Testis (tissue), 3 donors: ENCODE data around the gene SLC16A2. TPM values are rescaled to one million over a fixed set of nuclear protein-coding genes. Genes with fewer than 3 reads are reported as not detected.

Experiments used
- DNase-seq: peaks from one replicate; pipeline ENCODE4 v3.0.0-alpha.2; 2019
- H3K27ac ChIP-seq, 2 donors: fragments of 200-600 bp; sonication (generic); one replicate each; pipeline ENCODE4 v1.5.1; 2019
- H3K27me3 ChIP-seq: fragments of 200-600 bp; sonication (generic); one replicate; pipeline ENCODE4 v1.5.1; 2019
- H3K36me3 ChIP-seq: fragments of 200-600 bp; sonication (generic); one replicate; pipeline ENCODE4 v1.5.1; 2017; ENCODE audit warnings: low read depth; ENCODE audit errors: missing control alignments
- H3K4me1 ChIP-seq: fragments of 200-600 bp; sonication (generic); one replicate; pipeline ENCODE4 v1.5.1; 2019
- H3K4me3 ChIP-seq, 2 donors: fragments of 200-600 bp; sonication (generic); one replicate each; pipeline ENCODE4 v1.5.1; 2017 to 2019
- H3K9me3 ChIP-seq: fragments of 200-600 bp; sonication (generic); one replicate; pipeline ENCODE4 v1.5.1; 2017
- CTCF ChIP-seq, 3 experiments: fragments of 450-650 bp in 2 of 3; fragments of 200-600 bp in 1 of 3; sonication (generic) in 1 of 3; IDR thresholded peaks; one replicate each; pipeline ENCODE4 v1.5.1; 2016 to 2019; ENCODE audit warnings: antibody characterized with exemption in 3 of 3, mild to moderate bottlenecking in 2 of 3, moderate library complexity in 1 of 3
- POLR2A ChIP-seq: fragments of 450-650 bp; IDR thresholded peaks from one replicate; pipeline ENCODE4 v1.6.1; 2017; ENCODE audit warnings: antibody characterized with exemption, mild to moderate bottlenecking, moderate library complexity
- WGBS, 2 donors: methylation state at CpG; one replicate each; pipeline ENCODE4 v1.1.5; 2018; 5-methylcytosine and 5-hydroxymethylcytosine counted together
- intact Hi-C: fragments of 100-400 bp; cut with DNase I; formaldehyde crosslinking; loops from one replicate; pipeline ENCODE4 v1.15.1; 2023; ENCODE audit warnings: low total_unique reads
- polyA plus RNA-seq: library from polyadenylated mRNA; stranded (reverse); fragments of 350-450 nt; fragmentation: Illumina TruSeq; extraction: RNeasy Lipid Tissue Mini Kit (QIAGEN cat#74804); gene quantifications from one replicate; pipeline ENCODE4 v1.2.3, GENCODE V29; 2014; ENCODE audit warnings: low read depth, low replicate concordance; ENCODE audit not compliant: insufficient read depth
- total RNA-seq, 2 donors: library from RNA; depleted of rRNA; stranded (reverse); fragments of >200 nt; gene quantifications; one replicate each; pipeline ENCODE4 v1.2.3, GENCODE V29; 2016

SLC16A2 gene
- total and polyA plus RNA-seq, 3 donors from 2014 or later = 2.6 to 6.7 (median 3.2) TPM

DNA sequence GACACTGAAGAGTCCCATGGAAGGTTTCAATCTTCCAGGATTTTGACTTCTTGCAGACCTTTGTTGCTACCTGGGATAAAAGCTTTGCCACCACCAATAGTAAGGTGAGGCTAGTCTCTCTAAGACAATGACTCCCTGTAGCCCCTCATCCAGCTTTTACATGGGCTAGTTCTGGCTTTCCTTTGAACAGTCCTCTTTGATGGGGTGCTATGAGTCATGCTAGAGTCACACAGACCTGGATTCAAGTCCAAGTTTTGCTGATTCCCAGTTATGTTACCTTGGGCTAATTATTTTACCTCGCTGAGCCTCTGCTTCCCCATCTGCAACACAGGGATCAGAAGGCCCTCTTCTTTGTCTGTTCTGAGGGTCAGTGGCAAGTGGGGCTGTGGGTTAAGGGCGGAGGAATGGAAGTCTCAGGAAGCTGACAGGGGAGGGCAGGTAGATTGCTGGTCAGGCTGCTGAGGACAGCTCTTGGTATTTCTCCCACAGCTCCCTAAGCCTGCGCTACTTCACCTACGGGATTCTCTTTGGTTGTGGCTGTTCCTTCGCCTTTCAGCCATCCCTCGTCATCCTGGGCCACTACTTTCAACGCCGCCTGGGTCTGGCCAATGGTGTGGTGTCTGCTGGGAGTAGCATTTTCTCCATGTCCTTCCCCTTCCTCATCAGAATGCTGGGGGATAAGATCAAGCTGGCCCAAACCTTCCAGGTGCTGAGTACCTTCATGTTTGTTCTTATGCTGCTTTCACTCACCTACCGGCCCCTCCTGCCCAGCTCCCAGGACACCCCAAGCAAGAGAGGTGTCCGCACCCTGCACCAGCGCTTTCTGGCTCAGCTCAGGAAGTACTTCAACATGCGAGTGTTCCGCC lies 102.8 kb downstream of the SLC16A2 start:
- intact Hi-C loops = no loop called here

DNA sequence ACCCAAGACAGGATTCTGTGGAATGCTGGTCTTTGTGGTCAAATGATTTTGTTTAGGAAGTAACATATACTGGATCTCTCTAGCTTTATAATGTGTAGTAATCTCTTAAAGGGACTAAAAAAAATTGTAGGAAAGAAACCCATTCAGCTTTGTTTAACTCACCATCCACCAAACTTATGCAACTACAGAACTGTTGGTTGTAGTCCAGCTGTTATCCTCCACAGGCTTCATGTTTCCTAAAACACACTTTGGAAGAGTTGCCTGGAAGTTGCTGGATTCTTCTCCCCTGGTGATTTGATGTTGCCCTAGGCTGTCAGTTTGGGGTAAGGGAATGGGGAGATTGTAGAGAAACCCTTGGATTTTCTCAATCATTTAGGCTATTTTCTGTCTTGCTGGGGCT lies 103.8 kb downstream of the SLC16A2 start:
- Histone ChIP-seq H3K4me1 (no peaks in the 10 kb centered on the region), H3K27me3 (no peaks in the 10 kb centered on the region), H3K27ac (no peak overlapping the region), H3K9me3 (no peaks in the 10 kb centered on the region), H3K36me3 (no peaks in the 10 kb centered on the region), H3K4me3 (no peak overlapping the region)
- intact Hi-C loops = no loop called here
- DNase-seq = no peak
- TF ChIP-seq CTCF (IDR thresholded peaks at IDR 0.05) (no peak), POLR2A (no peak)

More for the DNA sequence above, 102.8 kb downstream of the SLC16A2 start:
- no peak for DNase-seq
- no peaks in the 10 kb centered on the region for H3K27me3 ChIP-seq
- no peak overlapping the region for H3K4me3 ChIP-seq
- no peaks in the 10 kb centered on the region for H3K36me3 ChIP-seq
- no peaks in the 10 kb centered on the region for H3K4me1 ChIP-seq
- no peak overlapping the region for H3K27ac ChIP-seq
- TF ChIP-seq CTCF (IDR thresholded peaks at IDR 0.05) (no peak), POLR2A (no peak)
- WGBS, 2 donors = 95 to 96% methylated on average over 10 to 13 of the region's 13 CpGs
- no peaks in the 10 kb centered on the region for H3K9me3 ChIP-seq

- H3K4me3 ChIP-seq = no peak overlapping the region
- no peaks in the 10 kb centered on the region for H3K36me3 ChIP-seq
- H3K9me3 ChIP-seq = no peaks in the 10 kb centered on the region
- no peaks in the 10 kb centered on the region for H3K27me3 ChIP-seq
- DNase-seq = no peak
- intact Hi-C loops = no loop called here
- H3K4me1 ChIP-seq = no peaks in the 10 kb centered on the region
- no peak overlapping the region for H3K27ac ChIP-seq
- TF ChIP-seq CTCF (IDR thresholded peaks at IDR 0.05) (no peak), POLR2A (no peak)
- 50% methylated on average over 1 of the region's 1 CpG; no CpG with 5 or more reads in 1 of the 2 donors for WGBS, 2 donors
These were observed 105.5 kb downstream of the SLC16A2 start for GRCh38 chrX:74526764-74527163.

GRCh38 chrX:74527350-74527749 lies 106.1 kb downstream of the SLC16A2 start:
- DNase-seq = no peak
- intact Hi-C loops = no loop called here
- Histone ChIP-seq H3K36me3 (no peaks in the 10 kb centered on the region), H3K27me3 (no peaks in the 10 kb centered on the region), H3K27ac (no peak overlapping the region), H3K4me1 (no peaks in the 10 kb centered on the region), H3K4me3 (no peak overlapping the region), H3K9me3 (no peaks in the 10 kb centered on the region)
- WGBS, 2 donors = 45 to 51% methylated on average over 3 to 4 of the region's 4 CpGs
- TF ChIP-seq POLR2A = no peak
- TF ChIP-seq CTCF (IDR thresholded peaks at IDR 0.05) = no peak

DNA sequence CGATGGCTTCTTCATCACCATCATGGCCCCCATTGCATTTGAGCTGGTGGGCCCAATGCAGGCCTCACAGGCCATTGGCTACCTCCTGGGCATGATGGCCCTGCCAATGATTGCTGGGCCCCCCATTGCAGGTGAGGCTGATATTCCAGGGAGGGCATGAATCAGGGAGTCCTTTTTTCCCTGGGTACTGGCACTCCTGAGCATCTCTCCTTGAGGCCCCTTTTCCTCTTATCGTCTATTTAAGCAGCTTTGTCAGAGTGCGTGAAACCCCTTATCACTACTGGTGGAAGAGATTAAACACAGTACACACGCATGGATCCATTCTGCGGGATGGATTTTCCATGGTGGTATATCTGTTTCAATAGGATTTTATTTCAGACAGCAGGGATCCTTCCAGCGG lies 108.0 kb downstream of the SLC16A2 start:
- H3K27me3 ChIP-seq = no peaks in the 10 kb centered on the region
- H3K9me3 ChIP-seq = no peaks in the 10 kb centered on the region
- H3K4me1 ChIP-seq = no peaks in the 10 kb centered on the region
- no peaks in the 10 kb centered on the region for H3K36me3 ChIP-seq
- no peak overlapping the region for H3K4me3 ChIP-seq
- DNase-seq = no peak
- WGBS, 2 donors = 97 to 98% methylated on average over 4 to 6 of the region's 6 CpGs
- TF ChIP-seq POLR2A (no peak), CTCF (IDR thresholded peaks at IDR 0.05) (no peak)
- intact Hi-C loops = no loop called here
- no peak overlapping the region for H3K27ac ChIP-seq
